MM.1S (cell line): Measurements from ENCODE around the gene PARP15.

Experiments used
- DNase-seq: peaks from one replicate; pipeline ENCODE4 v3.0.0-alpha.2; 2015
- H2AFZ ChIP-seq: fragments of 300-600 bp; sonication (generic); 2 replicates; pipeline ENCODE4 v1.6.0; 2016; ENCODE audit warnings: antibody characterized with exemption, low read length
- H3F3A ChIP-seq: fragments of 300-600 bp; sonication (generic); 2 replicates; pipeline ENCODE4 v1.6.1; 2016; ENCODE audit warnings: mild to moderate bottlenecking, antibody characterized with exemption, low read length, moderate library complexity, mixed read lengths; ENCODE audit not compliant: insufficient read depth
- H3K27ac ChIP-seq: fragments of 300-600 bp; sonication (generic); 2 replicates; pipeline ENCODE4 v1.5.1; 2016; ENCODE audit warnings: mild to moderate bottlenecking, low read length
- H3K27me3 ChIP-seq: fragments of 300-600 bp; sonication (generic); replicated peaks from 2 replicates; pipeline ENCODE4 v1.6.0; 2016; ENCODE audit warnings: low read length; ENCODE audit not compliant: insufficient read depth
- H3K36me3 ChIP-seq: fragments of 300-600 bp; sonication (generic); replicated peaks from 2 replicates; pipeline ENCODE4 v1.6.1; 2016; ENCODE audit warnings: mild to moderate bottlenecking, low read length, mixed read lengths; ENCODE audit not compliant: insufficient read depth
- H3K4me1 ChIP-seq: fragments of 300-600 bp; sonication (generic); 2 replicates; pipeline ENCODE4 v1.6.1; 2016; ENCODE audit warnings: low read length, mixed read lengths
- H3K4me2 ChIP-seq: fragments of 300-600 bp; sonication (generic); 2 replicates; pipeline ENCODE4 v1.6.0; 2016; ENCODE audit warnings: low read depth, low read length
- H3K4me3 ChIP-seq: fragments of 300-600 bp; sonication (generic); 2 replicates; pipeline ENCODE4 v1.5.1; 2016; ENCODE audit warnings: low read length, mixed read lengths
- H3K79me2 ChIP-seq: fragments of 300-600 bp; sonication (generic); 2 replicates; pipeline ENCODE4 v1.6.1; 2016; ENCODE audit warnings: mixed run types, low read length, mixed read lengths
- H3K9ac ChIP-seq: fragments of 300-600 bp; sonication (generic); 2 replicates; pipeline ENCODE4 v1.6.1; 2016; ENCODE audit warnings: low read length, mixed read lengths
- H3K9me2 ChIP-seq: fragments of 300-600 bp; sonication (generic); replicated peaks from 2 replicates; pipeline ENCODE4 v1.6.1; 2016; ENCODE audit warnings: mild to moderate bottlenecking, low read length, mixed read lengths; ENCODE audit not compliant: insufficient read depth
- H3K9me3 ChIP-seq: fragments of 300-600 bp; sonication (generic); replicated peaks from 2 replicates; pipeline ENCODE4 v1.6.1; 2016; ENCODE audit warnings: mild to moderate bottlenecking, low read length, mixed read lengths; ENCODE audit not compliant: insufficient read depth
- H4K20me1 ChIP-seq: fragments of 300-600 bp; sonication (generic); 2 replicates; pipeline ENCODE4 v1.6.1; 2016; ENCODE audit warnings: mild to moderate bottlenecking, low read length, moderate library complexity, mixed read lengths; ENCODE audit not compliant: insufficient read depth
- CTCF ChIP-seq: fragments of 300-600 bp; sonication (generic); IDR thresholded peaks from 2 replicates; pipeline ENCODE4 v1.5.1; 2016; ENCODE audit warnings: antibody characterized with exemption, low read length, mixed read lengths
- EZH2 ChIP-seq: fragments of 300-600 bp; sonication (generic); optimal IDR thresholded peaks from 2 replicates; pipeline ENCODE3; 2017; ENCODE audit warnings: low read depth, mild to moderate bottlenecking, antibody characterized with exemption, low read length, mixed read lengths
- EZH2phosphoT487 ChIP-seq: fragments of 300-600 bp; sonication (generic); IDR thresholded peaks from 2 replicates; pipeline ENCODE4 v1.6.1; 2018; ENCODE audit warnings: antibody characterized with exemption, low read length

PARP15 gene

GRCh38 chr3:122581622-122582021 lies 4.2 kb downstream of the PARP15 start:
- H3K9me3 ChIP-seq: no peaks in the 10 kb centered on the region; the same call in 1 of the 2 replicates
- no peaks in the 10 kb centered on the region for H3K79me2 ChIP-seq
- no peak overlapping the region for H2AFZ ChIP-seq
- H3K4me2 ChIP-seq: no peak overlapping the region
- H3K27me3 ChIP-seq: no peaks in the 10 kb centered on the region
- no peaks in the 10 kb centered on the region for H3F3A ChIP-seq
- no peak overlapping the region for H3K4me3 ChIP-seq
- no peak overlapping the region for H3K27ac ChIP-seq
- H3K9me2 ChIP-seq: no peaks in the 10 kb centered on the region
- H4K20me1 ChIP-seq: no peaks in the 10 kb centered on the region
- no peaks in the 10 kb centered on the region for H3K36me3 ChIP-seq
- no peak for TF ChIP-seq CTCF
- no peak for TF ChIP-seq EZH2
- no peak for TF ChIP-seq EZH2phosphoT487
- no peak overlapping the region for H3K9ac ChIP-seq
- no peaks in the 10 kb centered on the region for H3K4me1 ChIP-seq
- DNase-seq: no peak

GRCh38 chr3:122582390-122582789 lies 4.9 kb downstream of the PARP15 start:
- Histone ChIP-seq H3K79me2 (no peaks in the 10 kb centered on the region), H3K27ac (no peak overlapping the region), H3K9me3 (no peaks in the 10 kb centered on the region; the same call in 1 of the 2 replicates), H3K27me3 (no peaks in the 10 kb centered on the region), H3K4me2 (no peak overlapping the region), H2AFZ (no peak overlapping the region), H3F3A (no peaks in the 10 kb centered on the region), H3K4me3 (no peak overlapping the region), H3K9ac (no peak overlapping the region), H3K36me3 (no peaks in the 10 kb centered on the region), H4K20me1 (no peaks in the 10 kb centered on the region), H3K4me1 (no peaks in the 10 kb centered on the region), H3K9me2 (no peaks in the 10 kb centered on the region)
- no peak for TF ChIP-seq EZH2phosphoT487
- TF ChIP-seq EZH2: no peak
- TF ChIP-seq CTCF: no peak
- DNase-seq: no peak

- no peak for TF ChIP-seq EZH2phosphoT487
- TF ChIP-seq EZH2: no peak
- TF ChIP-seq CTCF: no peak
- Histone ChIP-seq H3K9ac (no peak overlapping the region), H3K27me3 (no peaks in the 10 kb centered on the region), H3K4me3 (no peak overlapping the region), H3K27ac (no peak overlapping the region), H3K9me3 (no peaks in the 10 kb centered on the region; the same call in 1 of the 2 replicates), H3K79me2 (no peaks in the 10 kb centered on the region), H3K9me2 (no peaks in the 10 kb centered on the region), H3K4me1 (no peaks in the 10 kb centered on the region), H3F3A (no peaks in the 10 kb centered on the region), H3K36me3 (no peaks in the 10 kb centered on the region), H2AFZ (no peak overlapping the region), H4K20me1 (no peaks in the 10 kb centered on the region), H3K4me2 (no peak overlapping the region)
- DNase-seq: no peak
Measured at GRCh38 chr3:122586098-122586497, 8.6 kb downstream of the PARP15 start.
